Iris pigment epithelial cell (primary cell): ENCODE measurements around the gene SYDE2.
A peak's percentile ranks its signal among the peaks of the same experiment; 100 is the strongest.
"Not testable (repeated sequence)": the region's sequence is repeated elsewhere in the genome, so short reads cannot be mapped to it uniquely, and the experiment has no call there.

Experiments
- DNase-seq: peaks from one replicate; pipeline ENCODE4 v3.0.0-alpha.2; 2011; ENCODE audit warnings: low read depth

SYDE2 gene

GRCh38 chr1:85200463-85201339, at the start of gene SYDE2:
Gene SYDE2 (minus strand): TSS chr1:85201016. CDS start chr1:85200996, 20 bp downstream.
- DNase-seq: peak; percentile 82

DNA sequence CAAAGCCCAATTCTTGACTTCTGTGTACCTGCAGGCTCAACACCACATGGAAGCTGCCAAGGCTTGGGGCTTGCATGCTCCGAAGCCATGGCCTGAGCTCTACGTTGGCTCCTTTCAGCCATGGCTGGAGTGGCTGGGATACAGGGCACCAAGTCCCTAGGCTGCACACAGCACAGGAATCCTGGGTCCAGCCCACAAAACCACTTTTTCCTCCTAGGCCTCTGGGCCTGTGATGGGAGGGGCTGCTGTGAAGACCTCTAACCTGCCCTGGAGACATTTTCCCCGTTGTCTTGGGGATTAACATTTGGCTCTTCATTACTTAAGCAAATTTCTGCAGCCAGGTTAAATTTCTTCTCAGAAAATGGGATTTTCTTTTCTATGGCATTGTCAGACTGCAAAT, 48.2 kb upstream of the SYDE2 start:
- DNase-seq: not testable (repeated sequence)

GRCh38 chr1:85245891-85246290, 45.1 kb upstream of the SYDE2 start:
- DNase-seq: no peak

DNA sequence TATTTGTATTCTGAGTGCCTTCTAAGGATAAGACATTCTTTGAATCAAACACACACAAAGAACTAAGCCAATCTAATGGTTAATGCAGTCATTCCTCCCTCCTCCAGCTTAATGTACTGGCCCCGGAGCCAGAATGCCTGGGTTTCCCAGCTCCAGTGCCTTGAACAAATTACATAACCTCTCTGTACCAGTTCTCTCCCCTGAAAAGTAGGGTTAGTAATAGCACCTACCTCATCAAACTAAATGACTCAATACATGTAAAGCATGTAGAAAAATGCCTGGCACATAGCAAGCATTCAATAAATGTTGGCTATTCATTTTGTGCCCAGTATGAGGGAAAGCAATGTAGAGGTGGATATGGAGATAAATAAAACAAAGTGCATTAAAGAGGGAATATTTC, 44.6 kb upstream of the SYDE2 start:
- peak; percentile 56 for DNase-seq

DNA sequence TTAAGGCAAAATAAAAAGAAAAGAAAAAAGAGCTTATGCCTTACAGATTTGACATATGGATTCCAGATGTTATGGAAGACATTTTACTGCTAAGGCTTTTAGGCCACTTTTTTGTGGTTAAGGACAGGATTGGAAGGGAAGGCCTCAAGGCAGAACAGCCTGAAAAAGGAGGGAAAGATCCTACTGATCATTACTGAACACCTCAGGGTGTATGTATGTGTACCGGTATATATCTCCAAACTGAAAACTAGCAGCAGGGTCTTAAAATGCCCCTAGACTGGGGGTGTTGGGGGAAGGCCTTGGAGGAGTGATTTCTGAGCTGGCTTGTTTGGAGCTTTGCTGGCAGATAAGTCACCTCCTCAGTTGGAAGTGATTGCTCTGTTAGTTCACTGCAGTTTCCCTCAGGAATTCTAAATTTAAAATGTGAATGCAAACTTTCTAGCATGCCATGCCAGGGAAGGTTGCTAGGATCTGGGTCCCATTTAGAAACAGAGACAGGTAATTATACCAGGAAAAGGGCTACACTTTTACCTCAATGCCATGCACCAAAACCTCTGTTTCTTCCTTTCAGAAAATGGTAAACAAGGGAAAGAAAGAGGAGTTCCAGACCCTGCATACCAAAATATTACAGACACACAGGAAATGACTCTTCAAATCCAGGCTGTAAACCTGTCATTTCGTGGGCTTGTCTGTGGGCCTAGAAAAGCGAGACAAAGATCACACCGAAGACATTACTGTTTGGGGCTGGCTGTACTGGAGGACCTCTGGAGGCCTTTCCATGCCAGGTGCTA, 43.6 kb upstream of the SYDE2 start:
- peak; percentile 67 for DNase-seq

- peak; percentile 14 for DNase-seq
Observed at GRCh38 chr1:85243372-85243771, 42.6 kb upstream of the SYDE2 start.

GRCh38 chr1:85240643-85241042, 39.8 kb upstream of the SYDE2 start:
- DNase-seq: peak; percentile 20

DNA sequence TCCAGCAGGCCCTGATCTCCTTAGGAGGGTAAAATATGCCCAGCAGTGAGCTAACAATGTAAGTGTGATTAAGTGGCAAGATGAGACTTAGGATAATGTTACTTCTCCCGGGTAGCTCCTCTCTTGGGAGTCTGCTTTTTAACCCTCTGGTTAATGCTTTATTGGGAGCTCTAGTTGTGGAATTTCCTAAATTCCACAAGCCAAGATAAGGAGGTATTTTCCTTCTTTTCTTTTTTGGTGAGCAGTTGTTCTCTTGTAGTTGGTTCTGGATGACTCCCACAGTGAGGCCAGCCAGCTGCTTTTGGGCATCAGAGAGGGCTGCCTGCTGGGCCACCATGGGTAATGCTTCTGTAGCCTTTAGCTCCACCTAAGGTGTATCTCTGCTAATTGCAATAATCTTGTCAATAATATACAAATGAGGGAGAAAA, 39.4 kb upstream of the SYDE2 start:
- peak; percentile 21 for DNase-seq

- DNase-seq: no peak
Observed at GRCh38 chr1:85237613-85238012, 36.8 kb upstream of the SYDE2 start.

DNA sequence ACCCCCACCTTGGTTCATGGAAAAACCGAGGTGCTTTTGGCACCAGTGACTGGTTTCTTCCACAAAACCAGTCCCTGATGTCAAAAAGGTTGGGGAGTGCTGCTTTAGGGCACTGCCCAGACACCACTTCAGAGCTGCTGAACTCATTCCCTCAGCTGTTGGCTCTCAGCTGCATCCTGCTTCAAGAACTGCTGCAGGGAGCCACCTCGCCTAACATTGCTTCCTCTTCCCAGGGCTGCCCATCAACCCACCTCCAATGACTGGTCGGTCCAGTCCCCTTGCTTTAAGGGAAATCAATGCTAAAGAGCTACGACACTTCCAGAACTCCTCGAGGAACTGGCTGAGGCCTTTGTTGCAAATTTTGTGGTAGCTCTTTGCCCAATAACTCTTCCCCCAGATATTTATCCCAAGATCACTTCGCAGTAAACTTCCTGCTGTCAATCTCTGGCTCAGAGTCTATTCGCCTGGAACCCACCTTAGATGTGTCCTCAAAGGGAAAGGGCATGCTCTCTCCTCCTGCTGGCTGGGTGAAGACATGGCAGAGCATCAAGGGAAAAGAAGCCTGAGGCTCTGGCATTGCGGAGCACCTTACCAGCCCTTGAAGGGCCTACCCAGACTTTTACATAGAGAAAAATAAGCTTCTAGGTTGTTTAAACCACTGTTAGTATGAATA, 29.6 kb upstream of the SYDE2 start:
- DNase-seq: no peak

GRCh38 chr1:85229574-85230097, 28.8 kb upstream of the SYDE2 start:
- DNase-seq: no peak

DNA sequence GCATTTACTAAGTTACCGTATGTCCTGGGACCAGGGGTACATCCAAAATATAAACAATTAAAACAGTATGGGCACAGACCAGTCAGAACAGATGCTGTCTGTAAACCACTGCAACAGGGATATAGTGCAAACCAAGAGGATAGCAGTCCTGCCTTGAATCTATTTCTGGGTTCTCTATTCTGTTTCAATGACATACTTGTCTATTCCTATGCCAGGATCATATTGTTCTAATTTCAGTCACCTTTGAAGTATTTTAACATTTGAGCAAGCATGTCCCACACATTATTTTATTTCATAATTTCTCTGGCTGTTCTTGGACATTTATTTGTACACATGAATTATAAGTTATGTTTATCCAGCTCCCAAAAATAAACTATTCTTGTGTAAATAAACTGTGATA, 28.2 kb upstream of the SYDE2 start:
- DNase-seq: no peak

GRCh38 chr1:85225624-85226380, 25.0 kb upstream of the SYDE2 start:
- DNase-seq: peak; percentile 45

- peak; percentile 45 for DNase-seq
Observed at GRCh38 chr1:85224734-85225623, 24.2 kb upstream of the SYDE2 start.

GRCh38 chr1:85224295-85224694, 23.5 kb upstream of the SYDE2 start:
- peak; percentile 13 for DNase-seq

DNA sequence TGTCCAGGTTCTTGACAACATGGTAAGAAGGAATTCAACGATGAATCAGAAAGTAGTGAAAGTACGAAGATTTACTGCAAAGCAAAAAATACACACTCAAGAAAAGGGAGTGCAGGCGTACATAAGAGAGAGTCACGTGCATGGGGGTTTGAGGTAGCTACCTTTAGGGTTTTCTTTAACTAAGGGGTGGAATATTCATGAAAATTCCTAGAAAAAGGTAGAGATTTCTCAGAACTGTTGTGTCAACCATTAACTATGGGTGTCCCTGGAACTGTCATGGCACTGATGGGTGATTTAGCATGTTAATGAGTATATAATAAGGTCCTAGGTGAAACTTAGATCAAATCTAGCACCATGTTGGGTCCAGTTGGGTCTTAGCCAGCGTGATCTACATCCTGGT, 22.5 kb upstream of the SYDE2 start:
- DNase-seq: no peak

- peak; percentile 54 for DNase-seq
Observed at GRCh38 chr1:85220756-85221201, 20.0 kb upstream of the SYDE2 start.

- no peak for DNase-seq
Observed at GRCh38 chr1:85219853-85220610, 19.2 kb upstream of the SYDE2 start.

- DNase-seq: no peak
Observed at GRCh38 chr1:85216697-85217096, 15.9 kb upstream of the SYDE2 start.

GRCh38 chr1:85214654-85215053, 13.8 kb upstream of the SYDE2 start:
- DNase-seq: no peak
